Activated naive CD4-positive, alpha-beta T cell (primary cell): Measurements from ENCODE around the gene RAMACL.

Source experiments
- DNase-seq, 4 experiments: peaks; one replicate each; lab custom pipeline; 2025; lab: John Stamatoyannopoulos, UW

Gene RAMACL

DNA sequence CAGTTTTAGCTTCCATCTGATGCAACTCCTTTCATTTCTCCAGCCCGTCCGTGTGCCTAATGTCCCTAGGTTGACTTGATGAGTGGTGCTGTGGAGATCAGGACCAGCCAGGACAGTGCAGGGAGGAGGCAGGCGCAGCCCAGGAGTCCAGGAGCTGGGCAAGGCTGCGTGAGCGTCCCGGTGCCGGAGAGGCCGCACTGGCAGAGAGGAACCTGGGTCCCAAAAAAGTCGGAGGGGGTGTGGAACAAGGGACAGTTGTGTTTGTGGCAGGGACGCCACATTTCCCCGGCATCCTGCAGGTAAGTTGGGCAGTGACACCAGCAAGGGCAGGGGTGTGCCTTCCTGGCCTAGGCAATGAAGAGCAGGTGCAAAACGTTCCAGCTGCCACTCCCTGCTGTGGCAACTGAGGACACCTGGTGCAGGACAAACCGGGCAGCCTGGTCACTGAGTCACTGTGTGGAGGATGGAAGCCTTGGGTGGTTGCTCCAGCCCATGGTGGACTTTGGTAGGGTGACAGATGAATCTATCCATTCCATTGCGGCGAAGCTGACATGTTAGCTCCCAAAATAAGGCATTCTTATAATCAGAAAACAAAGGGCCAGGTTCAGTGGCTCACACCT is 53.2 kb downstream of the RAMACL start:
- no peak for DNase-seq
